Astrocyte (in vitro differentiated cells and primary cell): ENCODE measurements around the gene SYDE2. TPM values are rescaled to one million over a fixed set of nuclear protein-coding genes. Genes with fewer than 3 reads are reported as not detected.
"Not testable (repeated sequence)": the region's sequence is repeated elsewhere in the genome, so short reads cannot be mapped to it uniquely, and the experiment has no call there.

Source experiments
- DNase-seq: peaks from one replicate; pipeline ENCODE4 v3.0.0-alpha.2; 2010; ENCODE audit warnings: low read depth
- FAIRE-seq: peaks from 2 replicates; lab custom pipeline; 2011; peaks lifted over from hg19 to GRCh38; lab: Jason Lieb, UNC
- H2AFZ ChIP-seq: 2 replicates; pipeline ENCODE4 v1.6.0; 2012; ENCODE audit warnings: low read depth, low read length, inconsistent platforms
- H3K27ac ChIP-seq: 2 replicates; pipeline ENCODE4 v1.5.1; 2011; ENCODE audit warnings: low read depth, low read length, inconsistent platforms
- H3K27me3 ChIP-seq: 2 replicates; pipeline ENCODE4 v1.6.0; 2011; ENCODE audit warnings: low read length, inconsistent platforms; ENCODE audit not compliant: insufficient read depth
- H3K36me3 ChIP-seq: 2 replicates; pipeline ENCODE4 v1.5.1; 2011; ENCODE audit warnings: low read length, inconsistent platforms; ENCODE audit not compliant: insufficient read depth
- H3K4me1 ChIP-seq: 2 replicates; pipeline ENCODE4 v1.5.1; 2011; ENCODE audit warnings: low read length, inconsistent platforms; ENCODE audit not compliant: insufficient read depth
- H3K4me2 ChIP-seq: 2 replicates; pipeline ENCODE4 v1.6.0; 2012; ENCODE audit warnings: low read length, inconsistent platforms
- H3K4me3 ChIP-seq: 2 replicates; pipeline ENCODE4 v1.5.1; 2011; ENCODE audit warnings: low read depth, mild to moderate bottlenecking, low read length, inconsistent platforms; ENCODE audit not compliant: insufficient read depth
- H3K79me2 ChIP-seq: 2 replicates; pipeline ENCODE4 v1.6.0; 2012; ENCODE audit warnings: mild to moderate bottlenecking, low read length, inconsistent platforms; ENCODE audit not compliant: insufficient read depth
- H3K9ac ChIP-seq: 2 replicates; pipeline ENCODE4 v1.6.0; 2012; ENCODE audit warnings: mild to moderate bottlenecking, low read length, inconsistent platforms
- H3K9me3 ChIP-seq: 2 replicates; pipeline ENCODE4 v1.5.1; 2012; ENCODE audit warnings: low read depth, mild to moderate bottlenecking, low read length, inconsistent platforms; ENCODE audit not compliant: insufficient read depth
- H4K20me1 ChIP-seq: 2 replicates; pipeline ENCODE4 v1.6.0; 2012; ENCODE audit warnings: low read length, inconsistent platforms; ENCODE audit not compliant: insufficient read depth
- H3K27ac Mint-ChIP-seq: one replicate; pipeline ENCODE4 v1.8.0; 2021; ENCODE audit warnings: mild to moderate bottlenecking, mixed read lengths; ENCODE audit not compliant: unreplicated experiment
- H3K27me3 Mint-ChIP-seq: one replicate; pipeline ENCODE4 v1.8.0; 2021; ENCODE audit warnings: low read depth, mixed read lengths; ENCODE audit not compliant: unreplicated experiment
- H3K36me3 Mint-ChIP-seq: one replicate; pipeline ENCODE4 v1.8.0; 2021; ENCODE audit warnings: low read depth, mixed read lengths; ENCODE audit not compliant: unreplicated experiment
- H3K4me1 Mint-ChIP-seq: one replicate; pipeline ENCODE4 v1.8.0; 2021; ENCODE audit warnings: low read depth, mixed read lengths; ENCODE audit not compliant: unreplicated experiment
- H3K4me3 Mint-ChIP-seq: one replicate; pipeline ENCODE4 v1.8.0; 2021; ENCODE audit warnings: mild to moderate bottlenecking, moderate library complexity, mixed read lengths; ENCODE audit not compliant: unreplicated experiment
- H3K9me3 Mint-ChIP-seq: one replicate; pipeline ENCODE4 v1.8.0; 2021; ENCODE audit warnings: mild to moderate bottlenecking, mixed read lengths; ENCODE audit not compliant: unreplicated experiment
- CTCF ChIP-seq: IDR thresholded peaks from 2 replicates; pipeline ENCODE4 v1.5.1; 2011; ENCODE audit warnings: low read depth, mild to moderate bottlenecking, inconsistent platforms, low read length, moderate library complexity; ENCODE audit not compliant: insufficient read depth
- EZH2 ChIP-seq: IDR thresholded peaks from 2 replicates; pipeline ENCODE4 v1.6.1; 2012; ENCODE audit warnings: mild to moderate bottlenecking, low read length, inconsistent platforms; ENCODE audit not compliant: insufficient read depth
- total RNA-seq: library from RNA; stranded (reverse); gene quantifications from 2 replicates; pipeline ENCODE4 v1.2.1, GENCODE V29; 2021

The SYDE2 gene
- total RNA-seq, 1 donor from 2014 or later = 9.9 TPM

DNA sequence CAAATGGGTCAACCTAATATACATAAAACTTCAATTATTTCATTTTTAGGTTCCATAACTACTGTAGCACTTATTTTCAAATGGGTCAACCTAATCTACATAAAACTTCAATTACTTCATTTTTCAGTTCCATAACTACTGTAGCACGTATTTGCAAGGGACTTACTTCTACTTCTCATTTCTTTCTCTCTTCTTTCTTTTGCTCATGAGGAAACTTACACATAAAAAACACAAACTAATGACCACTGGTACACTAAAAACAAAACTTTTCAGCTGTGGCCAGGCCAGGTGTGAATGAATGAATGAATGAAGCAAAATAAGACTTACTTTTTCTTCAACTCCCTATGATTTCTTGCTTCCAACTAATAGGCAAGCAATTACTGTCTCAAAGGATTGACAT is 11.7 kb downstream of the SYDE2 start:
- H3K4me1 Mint-ChIP-seq = no peaks in the 10 kb centered on the region
- H3K4me1 ChIP-seq = no peaks in the 10 kb centered on the region
- H3K9me3 ChIP-seq = no peaks in the 10 kb centered on the region
- H4K20me1 ChIP-seq = peaks cover 4% of the 10 kb centered on the region
- no peaks in the 10 kb centered on the region for H3K27me3 ChIP-seq
- H3K27ac ChIP-seq = no peak overlapping the region
- H3K36me3 Mint-ChIP-seq = peaks cover 8% of the 10 kb centered on the region
- no peak overlapping the region for H2AFZ ChIP-seq
- H3K36me3 ChIP-seq = peaks cover 5% of the 10 kb centered on the region
- H3K4me3 ChIP-seq = no peak overlapping the region
- H3K9ac ChIP-seq = no peak overlapping the region
- no peak overlapping the region for H3K27ac Mint-ChIP-seq
- H3K4me2 ChIP-seq = no peak overlapping the region
- TF ChIP-seq EZH2 = no peak
- no peak for TF ChIP-seq CTCF
- H3K9me3 Mint-ChIP-seq = no peaks in the 10 kb centered on the region
- H3K4me3 Mint-ChIP-seq = no peak overlapping the region
- peak; percentile 34 for FAIRE-seq
- peaks cover 5% of the 10 kb centered on the region for H3K79me2 ChIP-seq
- no peak for DNase-seq
- no peaks in the 10 kb centered on the region for H3K27me3 Mint-ChIP-seq

GRCh38 chr1:85188530-85188929 is 12.3 kb downstream of the SYDE2 start:
- no peak overlapping the region for H3K27ac ChIP-seq
- no peaks in the 10 kb centered on the region for H3K9me3 Mint-ChIP-seq
- H3K27ac Mint-ChIP-seq = no peak overlapping the region

GRCh38 chr1:85187021-85187420 is 13.8 kb downstream of the SYDE2 start:
- H3K9me3 Mint-ChIP-seq, H4K20me1 ChIP-seq: not testable (repeated sequence)

More at GRCh38 chr1:85188530-85188929, 12.3 kb downstream of the SYDE2 start:
- H3K9me3 ChIP-seq = no peaks in the 10 kb centered on the region
- DNase-seq (no peak), FAIRE-seq (no peak)
- no peak overlapping the region for H3K4me2 ChIP-seq
- H3K9ac ChIP-seq = no peak overlapping the region
- H3K27me3 ChIP-seq = no peaks in the 10 kb centered on the region
- H3K36me3 ChIP-seq = peaks cover 5% of the 10 kb centered on the region
- no peaks in the 10 kb centered on the region for H3K4me1 Mint-ChIP-seq
- H3K4me1 ChIP-seq = no peaks in the 10 kb centered on the region
- H3K79me2 ChIP-seq = peaks cover 5% of the 10 kb centered on the region
- H3K36me3 Mint-ChIP-seq = peaks cover 8% of the 10 kb centered on the region
- H3K27me3 Mint-ChIP-seq = no peaks in the 10 kb centered on the region
- H3K4me3 ChIP-seq = no peak overlapping the region
- no peak overlapping the region for H2AFZ ChIP-seq
- H3K4me3 Mint-ChIP-seq = no peak overlapping the region
- H4K20me1 ChIP-seq = peaks cover 4% of the 10 kb centered on the region
- TF ChIP-seq EZH2 = no peak
- no peak for TF ChIP-seq CTCF

More at GRCh38 chr1:85187021-85187420, 13.8 kb downstream of the SYDE2 start:
- H3K36me3 ChIP-seq, FAIRE-seq, H2AFZ ChIP-seq, H3K4me2 ChIP-seq, H3K9ac ChIP-seq, H3K79me2 ChIP-seq, H3K27ac Mint-ChIP-seq, H3K4me1 Mint-ChIP-seq, H3K4me3 ChIP-seq, H3K4me1 ChIP-seq, H3K27me3 Mint-ChIP-seq, H3K9me3 ChIP-seq, DNase-seq, H3K27me3 ChIP-seq, H3K27ac ChIP-seq, H3K4me3 Mint-ChIP-seq, H3K36me3 Mint-ChIP-seq: not testable (repeated sequence)
